Ishikawa (cell line): ENCODE data around the gene CMTM8.

Source experiments
- CEBPB ChIP-seq: IDR thresholded peaks from 2 replicates; pipeline ENCODE4 v1.6.1; 2012
- CREB1 ChIP-seq: IDR thresholded peaks from 2 replicates; pipeline ENCODE4 v1.6.1; 2012; ENCODE audit warnings: low read depth
- EGR1 ChIP-seq: IDR thresholded peaks from 2 replicates; pipeline ENCODE4 v1.6.1; 2012
- EP300 ChIP-seq: IDR thresholded peaks from 2 replicates; pipeline ENCODE4 v1.6.1; 2012; ENCODE audit warnings: borderline replicate concordance
- FOXM1 ChIP-seq: IDR thresholded peaks from 2 replicates; pipeline ENCODE4 v1.6.1; 2012; ENCODE audit warnings: low read depth, borderline replicate concordance
- NFIC ChIP-seq: IDR thresholded peaks from 2 replicates; pipeline ENCODE4 v1.6.1; 2012
- RAD21 ChIP-seq: IDR thresholded peaks from 2 replicates; pipeline ENCODE4 v1.6.1; 2012; ENCODE audit warnings: low read depth
- REST ChIP-seq: IDR thresholded peaks from 2 replicates; pipeline ENCODE4 v1.6.1; 2012; ENCODE audit warnings: low read depth, mild to moderate bottlenecking
- TAF1 ChIP-seq: IDR thresholded peaks from 2 replicates; pipeline ENCODE4 v1.6.1; 2012; ENCODE audit warnings: low read depth, mild to moderate bottlenecking
- TCF12 ChIP-seq: IDR thresholded peaks from 2 replicates; pipeline ENCODE4 v1.6.1; 2012; ENCODE audit warnings: low read depth
- TEAD4 ChIP-seq: IDR thresholded peaks from 2 replicates; pipeline ENCODE4 v1.6.1; 2012
- USF1 ChIP-seq: IDR thresholded peaks from 2 replicates; pipeline ENCODE4 v1.6.1; 2012
- YY1 ChIP-seq: IDR thresholded peaks from 2 replicates; pipeline ENCODE4 v1.6.1; 2012; ENCODE audit warnings: low read depth
- ZBTB7A ChIP-seq: IDR thresholded peaks from 2 replicates; pipeline ENCODE4 v1.6.1; 2012; ENCODE audit warnings: low read depth
- TF ChIP-seq, protein P1 (sequence below): IDR thresholded peaks from 2 replicates; pipeline ENCODE4 v1.6.1; 2012

Gene CMTM8

DNA sequence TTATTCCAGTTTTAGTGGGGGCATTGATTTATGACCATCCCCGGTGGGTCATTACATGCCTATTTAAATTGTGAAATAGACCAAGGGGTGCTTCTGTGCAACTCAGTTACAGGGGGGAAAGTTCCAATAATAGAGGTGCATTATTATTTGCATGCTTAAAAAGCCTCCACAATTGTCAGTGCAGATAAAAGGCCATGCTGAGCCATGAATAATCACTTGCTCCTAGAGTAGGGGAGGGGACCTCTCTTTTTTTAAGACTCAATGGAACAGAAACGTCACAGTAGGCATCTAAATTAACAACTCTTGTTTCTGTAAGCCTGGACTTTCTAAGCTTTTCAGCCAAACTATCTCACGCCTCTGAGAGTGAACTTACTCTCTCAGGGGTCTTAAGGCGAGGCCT is 86.7 kb downstream of the CMTM8 start:
- TF ChIP-seq YY1, result no peak
- no peak for TF ChIP-seq REST
- no peak for TF ChIP-seq RAD21
- TF ChIP-seq EP300, result no peak
- TF ChIP-seq CEBPB, result no peak

DNA sequence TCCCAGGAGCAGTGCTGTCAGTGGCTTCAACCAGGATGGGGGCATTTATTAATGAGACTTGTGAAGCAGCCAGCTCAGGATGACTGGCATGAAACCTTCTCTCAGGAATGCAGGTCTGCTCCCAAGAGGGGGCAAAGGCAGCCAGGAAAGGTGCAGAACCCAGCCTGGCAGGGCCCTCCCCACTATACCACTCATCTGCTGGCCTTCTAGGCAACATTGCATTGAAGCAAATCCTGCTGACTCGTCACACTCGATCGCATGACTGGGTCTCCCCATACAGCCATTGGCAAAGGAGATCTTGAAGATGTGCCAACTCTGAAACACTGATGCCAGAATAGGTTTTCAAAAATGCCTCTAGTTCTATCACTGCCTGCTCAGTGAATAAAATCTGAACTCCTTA is 87.4 kb downstream of the CMTM8 start:
- TF ChIP-seq YY1 (no peak), NFIC (peak; percentile 52)

- TF ChIP-seq CREB1 (no peak), RAD21 (no peak), TCF12 (no peak), TAF1 (no peak), CEBPB (no peak), FOXM1 (no peak), EP300 (no peak), NFIC (no peak), ZBTB7A (no peak)
Measured at GRCh38 chr3:32326795-32327194, 88.3 kb downstream of the CMTM8 start.

- TF ChIP-seq CREB1 (no peak), EGR1 (no peak), TCF12 (no peak), RAD21 (peak; percentile 42; the same call in 1 of the 2 replicates)
Measured at GRCh38 chr3:32334675-32335074, 96.2 kb downstream of the CMTM8 start.

DNA sequence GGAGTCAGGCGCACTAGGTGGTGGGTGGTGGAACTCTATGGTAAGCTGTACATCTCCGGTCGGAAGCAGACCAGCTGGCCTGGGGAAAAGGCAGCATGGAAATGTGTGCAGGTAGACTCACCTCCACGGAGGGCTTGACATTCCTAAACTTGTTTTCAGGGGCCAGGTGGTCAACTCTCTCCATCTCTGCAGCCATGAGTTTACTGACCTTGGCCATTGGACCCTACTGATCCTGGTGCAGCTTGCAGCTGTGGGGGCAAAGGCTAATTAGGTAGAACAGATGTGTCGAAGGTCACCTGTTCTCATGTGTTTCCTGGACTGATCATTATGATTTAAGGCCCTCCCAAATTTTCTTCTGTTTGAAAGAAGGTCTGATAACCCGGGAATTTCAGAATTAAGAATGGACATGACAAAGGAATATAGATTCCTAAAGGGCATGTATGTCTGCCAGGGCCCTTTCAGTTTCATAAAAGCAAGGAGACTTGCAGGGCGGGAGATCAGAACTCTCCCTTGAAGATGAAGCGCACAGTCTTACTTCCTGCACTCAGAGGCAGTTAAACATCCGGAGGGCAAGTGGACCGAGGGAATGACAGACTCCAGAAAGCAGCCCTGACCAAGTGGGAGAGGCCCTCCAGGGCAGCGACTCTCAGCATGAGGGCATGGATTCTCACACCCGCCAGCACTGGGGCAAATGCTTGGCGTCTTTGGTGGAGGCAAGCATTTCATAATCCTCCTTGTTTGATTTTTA is 97.1 kb downstream of the CMTM8 start:
- TF ChIP-seq NFIC (no peak), YY1 (no peak), CEBPB (no peak), FOXM1 (no peak), TEAD4 (no peak), TAF1 (no peak), EP300 (no peak), TCF12 (no peak), RAD21 (no peak), REST (no peak), ZBTB7A (no peak), EGR1 (no peak), CREB1 (no peak)
- TF ChIP-seq, protein P1, sequence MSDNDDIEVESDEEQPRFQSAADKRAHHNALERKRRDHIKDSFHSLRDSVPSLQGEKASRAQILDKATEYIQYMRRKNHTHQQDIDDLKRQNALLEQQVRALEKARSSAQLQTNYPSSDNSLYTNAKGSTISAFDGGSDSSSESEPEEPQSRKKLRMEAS, result no peak

GRCh38 chr3:32336113-32336498 is 97.6 kb downstream of the CMTM8 start:
- TF ChIP-seq RAD21 (no peak), EP300 (no peak), REST (no peak), TCF12 (no peak), NFIC (no peak), CREB1 (no peak), TEAD4 (no peak), FOXM1 (no peak), USF1 (no peak), EGR1 (no peak), ZBTB7A (no peak), TAF1 (no peak)
- TF ChIP-seq, protein P1, result no peak
